Stimulated activated CD4-positive, alpha-beta T cell treated with anti-CD3 and anti-CD28 coated beads, Interleukin-12 subunit alpha, Interleukin-12 subunit beta, amount 100 ng/mL, for 4 hours (primary cell): ENCODE data around the gene FAF1.
"Not testable (repeated sequence)": the region's sequence is repeated elsewhere in the genome, so short reads cannot be mapped to it uniquely, and the experiment has no call there.

Experiments used
- DNase-seq: peaks from one replicate; pipeline ENCODE4 v3.0.0-alpha.2; 2020

FAF1 gene

GRCh38 chr1:50527987-50528320, 432.1 kb downstream of the FAF1 start:
- DNase-seq = not testable (repeated sequence)

DNA sequence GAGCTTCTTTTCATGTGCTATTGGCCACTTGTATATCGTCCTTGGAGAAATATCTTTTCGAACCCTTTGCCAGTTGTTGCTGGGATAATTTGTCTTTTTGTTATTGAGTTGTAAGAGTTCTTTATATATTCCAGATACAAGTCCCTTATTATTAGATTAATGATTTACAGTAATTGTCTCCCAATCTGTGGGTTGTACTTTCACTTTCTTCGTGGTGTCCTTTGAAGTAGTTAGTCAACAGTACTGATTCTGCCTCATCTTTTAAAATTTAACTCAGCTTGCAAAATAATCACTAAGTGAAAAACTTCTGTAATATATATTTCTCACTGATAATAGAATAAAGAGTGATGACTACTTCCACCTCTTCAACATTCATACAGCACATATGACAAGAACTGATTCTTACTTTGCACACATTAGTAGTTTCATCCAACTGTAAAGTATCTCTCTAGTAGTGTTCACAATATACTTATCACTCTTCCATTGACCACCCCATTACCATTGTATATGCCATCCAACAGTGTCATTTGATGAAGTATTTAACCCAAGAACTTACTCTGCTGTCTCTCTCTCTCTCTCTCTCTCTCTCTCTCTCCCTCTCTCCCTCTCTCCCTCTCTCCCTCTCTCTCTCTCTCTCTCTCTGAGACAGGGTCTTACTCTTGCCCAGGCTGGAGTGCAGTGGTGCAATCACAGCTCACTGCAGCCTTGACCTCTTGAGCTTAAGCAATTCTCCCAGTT, 432.6 kb downstream of the FAF1 start:
- no peak for DNase-seq

GRCh38 chr1:50526431-50526830, 433.6 kb downstream of the FAF1 start:
- DNase-seq = no peak

DNA sequence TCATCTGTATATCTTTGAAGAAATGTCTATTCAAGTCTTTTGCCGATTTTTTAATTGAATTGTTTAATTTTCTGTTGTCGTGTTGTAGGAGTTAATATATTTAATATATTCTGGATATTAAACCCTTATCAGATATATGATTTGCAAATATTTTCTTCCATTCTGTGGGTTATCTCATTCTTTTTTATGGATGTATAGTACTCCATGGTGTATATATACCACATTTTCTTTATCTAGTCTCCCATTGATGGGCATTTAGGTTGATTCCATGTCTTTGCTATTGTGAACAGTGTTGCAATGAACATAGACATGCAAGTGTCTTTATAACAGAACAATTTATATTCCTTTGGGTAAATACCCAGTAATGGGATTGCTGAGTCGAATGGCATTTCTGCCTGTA, 436.5 kb downstream of the FAF1 start:
- no peak for DNase-seq

GRCh38 chr1:50522691-50523342, 437.2 kb downstream of the FAF1 start:
- DNase-seq = no peak

DNA sequence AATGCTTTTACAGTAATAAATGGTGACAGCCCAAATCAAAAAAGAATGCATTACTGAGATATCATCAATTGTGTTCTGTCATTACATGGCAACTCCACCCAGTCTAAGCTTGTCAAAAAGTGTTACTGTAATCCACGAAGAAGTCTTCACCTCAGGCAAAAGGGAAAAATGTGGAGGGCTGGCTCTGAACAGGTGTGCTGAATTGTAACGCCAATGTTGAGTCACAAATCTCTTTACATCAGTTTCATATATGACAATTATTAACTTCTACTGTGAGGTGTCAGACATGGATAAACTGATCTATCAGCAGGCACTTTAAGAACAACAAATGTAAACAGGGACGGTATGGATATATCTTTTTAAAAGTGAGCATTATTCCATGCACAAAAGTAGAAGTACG, 438.4 kb downstream of the FAF1 start:
- no peak for DNase-seq

GRCh38 chr1:50517488-50517887, 442.6 kb downstream of the FAF1 start:
- DNase-seq = no peak

GRCh38 chr1:50516056-50516455, 444.0 kb downstream of the FAF1 start:
- no peak for DNase-seq

DNA sequence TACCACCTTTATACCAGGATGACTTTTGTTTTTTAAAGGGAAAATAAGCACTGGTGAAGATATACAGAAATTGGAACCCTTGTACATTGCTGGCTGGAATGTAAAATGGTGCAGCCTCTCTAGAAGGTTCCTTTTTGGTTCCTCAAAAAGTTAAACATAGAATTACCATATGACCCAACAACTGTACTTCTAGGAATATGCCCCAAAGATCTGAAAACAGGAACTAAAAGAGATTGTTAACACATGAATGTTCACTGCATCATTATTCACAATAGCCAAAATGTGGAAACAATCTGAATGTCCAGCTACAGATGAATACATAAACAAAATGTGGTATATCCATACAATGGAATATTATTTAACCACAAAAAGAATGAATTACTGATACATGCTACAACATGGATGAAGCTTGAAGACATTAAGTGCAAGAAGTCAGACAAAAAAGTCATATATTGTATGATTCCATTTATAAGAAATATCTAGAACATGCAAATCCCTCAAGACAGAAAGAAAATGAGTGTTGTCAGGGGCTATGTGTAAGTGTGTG, 452.0 kb downstream of the FAF1 start:
- no peak for DNase-seq

GRCh38 chr1:50505427-50505826, 454.6 kb downstream of the FAF1 start:
- no peak for DNase-seq

DNA sequence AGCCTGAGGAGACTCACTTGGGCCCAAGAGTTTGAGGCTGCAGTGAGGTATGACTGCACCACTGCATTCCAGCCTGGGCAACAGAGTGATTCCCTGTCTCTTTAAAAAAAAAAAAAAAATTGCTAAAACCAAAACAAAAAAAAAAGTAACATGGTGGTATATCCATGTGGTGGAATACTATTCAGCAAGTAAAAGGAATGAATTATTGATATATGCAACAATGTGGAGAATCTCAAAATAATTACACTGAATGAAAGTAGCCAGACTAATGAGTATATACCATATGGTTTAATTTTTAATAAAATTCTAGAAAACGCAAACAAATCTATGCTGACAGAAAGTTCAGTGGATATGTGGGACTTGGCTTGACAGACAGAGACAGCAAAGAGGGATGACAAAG, 456.6 kb downstream of the FAF1 start:
- DNase-seq = no peak

DNA sequence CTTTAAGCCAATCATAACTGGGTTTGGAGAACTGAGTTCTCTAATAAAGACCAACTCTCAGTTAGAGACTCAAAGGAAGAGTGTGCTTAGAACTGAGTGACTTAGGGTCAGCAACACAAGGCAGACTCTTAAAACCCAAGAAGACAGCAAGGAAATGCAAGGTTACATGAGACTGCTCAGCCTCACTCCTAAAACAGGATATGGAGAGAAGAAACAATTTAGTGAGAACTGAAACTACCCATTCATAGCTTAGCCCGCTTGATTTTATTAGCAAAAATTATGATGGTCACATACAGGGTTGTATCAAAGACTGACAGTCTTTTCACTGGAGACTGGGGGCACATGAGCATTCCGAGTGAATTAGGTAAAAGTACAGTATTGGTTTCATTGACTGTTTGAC, 457.9 kb downstream of the FAF1 start:
- no peak for DNase-seq

- no peak for DNase-seq
These were observed 463.1 kb downstream of the FAF1 start for GRCh38 chr1:50497007-50497406.

GRCh38 chr1:50493710-50494109, 466.4 kb downstream of the FAF1 start:
- no peak for DNase-seq

DNA sequence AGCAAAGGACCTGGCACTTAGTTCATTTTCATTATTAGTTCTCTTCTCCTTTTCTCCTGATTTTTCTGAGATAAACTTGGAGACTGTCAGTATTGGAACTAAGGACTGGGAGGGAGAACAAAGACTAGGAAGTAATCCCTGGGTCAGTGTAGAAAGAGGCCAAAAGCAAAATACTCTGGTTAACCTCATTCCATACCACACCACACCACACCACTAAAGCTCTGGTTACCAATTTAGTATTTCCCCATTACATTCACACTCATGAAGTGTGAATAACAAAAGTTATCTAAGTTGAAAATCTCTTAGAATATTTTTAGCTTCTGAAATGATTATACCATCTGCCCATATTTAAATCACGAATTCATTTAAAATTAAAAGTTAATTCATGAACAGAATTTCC, 467.9 kb downstream of the FAF1 start:
- no peak for DNase-seq

DNA sequence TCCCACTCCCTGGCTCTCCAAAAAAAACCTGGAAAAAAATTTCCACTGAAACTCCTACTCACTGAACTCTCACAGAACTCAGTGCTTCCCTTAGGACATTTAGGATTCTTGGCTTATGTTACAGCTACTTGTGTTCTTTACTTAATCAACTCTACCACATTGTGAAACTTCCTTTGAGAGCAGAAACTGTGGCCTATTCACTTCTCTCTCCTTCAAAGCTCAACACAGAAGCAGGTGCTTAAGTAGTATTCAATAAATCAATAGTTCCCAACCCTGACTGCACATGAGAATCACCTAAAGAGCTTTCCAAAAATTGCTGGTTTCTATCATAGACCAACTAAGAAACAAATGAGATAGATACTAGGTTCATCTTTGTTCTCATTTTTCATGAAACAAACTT, 468.9 kb downstream of the FAF1 start:
- DNase-seq = no peak

GRCh38 chr1:50490640-50491039, 469.4 kb downstream of the FAF1 start:
- DNase-seq = no peak

- DNase-seq = no peak
These were observed 471.2 kb downstream of the FAF1 start for GRCh38 chr1:50488876-50489275.

- no peak for DNase-seq
These were observed 471.7 kb downstream of the FAF1 start for GRCh38 chr1:50488356-50488755.

DNA sequence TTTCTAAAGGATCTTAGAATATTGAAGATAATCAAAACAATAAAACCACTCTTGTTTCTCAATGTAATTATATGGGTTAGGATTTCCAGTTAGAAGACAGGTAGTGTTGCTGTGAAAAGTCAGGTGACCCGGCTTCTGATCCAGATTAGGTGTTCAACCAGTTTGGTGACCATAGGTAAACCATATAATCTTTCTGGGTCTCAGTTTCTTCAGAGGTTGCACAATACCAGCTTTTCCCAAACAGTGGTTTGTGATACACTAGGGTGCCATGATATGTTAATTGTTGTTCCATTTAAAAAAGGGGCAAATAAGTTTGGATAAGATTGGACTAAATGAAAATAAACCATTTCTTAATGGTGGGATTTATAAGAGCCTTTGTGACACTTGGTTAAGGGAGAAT, 472.3 kb downstream of the FAF1 start:
- DNase-seq = no peak

- no peak for DNase-seq
These were observed 478.8 kb downstream of the FAF1 start for GRCh38 chr1:50481142-50481736.

- no peak for DNase-seq
These were observed 483.3 kb downstream of the FAF1 start for GRCh38 chr1:50476800-50477199.

DNA sequence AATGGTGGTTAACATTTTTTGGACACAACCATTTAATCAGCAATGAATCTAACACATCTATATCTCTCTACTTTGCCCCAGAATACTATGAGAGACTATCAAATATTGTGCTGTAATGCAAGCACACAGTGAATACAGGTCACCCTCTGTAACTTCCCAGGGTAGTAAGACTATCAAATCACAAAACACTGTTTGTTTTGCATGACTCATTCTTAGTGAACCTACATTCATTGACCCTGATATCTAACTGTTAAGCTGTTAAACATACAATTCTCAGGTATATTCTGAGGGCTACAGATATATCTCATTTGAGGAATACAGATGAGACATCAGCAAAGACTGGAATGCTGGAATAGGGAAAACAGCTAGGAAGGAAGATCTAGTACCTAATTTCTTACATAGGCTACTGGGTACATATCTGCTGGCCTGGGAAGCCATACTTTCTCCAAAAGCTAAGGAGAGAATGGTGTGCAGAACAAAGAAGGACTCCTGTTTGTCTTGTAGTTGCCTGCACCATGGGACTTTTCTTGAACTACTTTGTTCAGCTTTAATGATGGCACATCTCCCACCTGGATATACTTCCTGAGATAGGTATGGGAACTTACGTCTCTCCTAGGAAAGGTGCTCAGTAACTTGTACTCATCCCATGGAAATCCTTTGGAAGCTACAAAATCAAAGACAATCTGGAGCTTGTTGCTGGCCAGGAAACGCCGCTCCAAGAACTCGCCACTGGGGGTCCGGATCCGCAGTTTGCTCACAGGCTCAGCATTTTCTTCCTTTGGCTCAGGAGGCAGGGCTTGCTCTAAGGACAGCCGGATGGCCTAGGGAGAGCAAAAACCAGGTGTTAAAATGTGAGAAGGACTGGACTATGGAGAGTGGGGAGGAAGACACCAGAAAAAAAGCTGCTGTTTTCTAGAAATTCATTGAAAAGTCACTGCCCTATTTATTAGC, 484.9 kb downstream of the FAF1 start:
- no peak for DNase-seq
